HEK293 (cell line): ENCODE measurements around the gene PRRC2B.
A peak's percentile ranks its signal among the peaks of the same experiment; 100 is the strongest.

Experiments
- CTCF ChIA-PET: fragments of 350-600 bp; formaldehyde crosslinking; extraction: SDS; loops from one replicate; lab custom pipeline; 2021; ENCODE audit warnings: antibody characterized with exemption; lab: Yijun Ruan, JAX
- POLR2A ChIA-PET: fragments of 300-600 bp; formaldehyde crosslinking; extraction: SDS; loops from one replicate; lab custom pipeline; 2020; ENCODE audit warnings: antibody characterized with exemption, inconsistent platforms; lab: Yijun Ruan, JAX
- H3K27ac ChIP-seq: fragments of 200-500 bp; sonication (Bioruptor generic); 2 replicates; pipeline ENCODE4 v1.5.1; 2014; ENCODE audit warnings: low read depth, low read length, control low read depth, inconsistent platforms; ENCODE audit errors: extremely low read depth
- H3K36me3 ChIP-seq, 2 experiments: fragments of 200-500 bp in 1 of 2; sonication (Bioruptor generic) in 1 of 2; 1 replicate in 1 of 2; 2 replicates in 1 of 2; pipeline ENCODE4 v1.5.1; 2014 to 2017; ENCODE audit warnings: inconsistent platforms in 2 of 2, low read length in 2 of 2; ENCODE audit not compliant: control insufficient read depth in 2 of 2, insufficient read depth in 1 of 2
- H3K4me1 ChIP-seq: fragments of 200-500 bp; sonication (Bioruptor generic); 2 replicates; pipeline ENCODE4 v1.5.1; 2014; ENCODE audit warnings: mild to moderate bottlenecking, low read length, inconsistent platforms; ENCODE audit not compliant: control insufficient read depth, insufficient read depth
- H3K4me3 ChIP-seq: 2 replicates; pipeline ENCODE4 v1.5.1; 2011; ENCODE audit warnings: low read depth, mild to moderate bottlenecking, control low read depth, low read length, moderate library complexity
- H3K9me3 ChIP-seq: fragments of 200-500 bp; sonication (Bioruptor generic); 2 replicates; pipeline ENCODE4 v1.5.1; 2014; ENCODE audit warnings: low read depth, low read length, inconsistent platforms; ENCODE audit not compliant: control insufficient read depth, insufficient read depth
- KLF1 ChIP-seq: fragments of 450-650 bp; formaldehyde crosslinking; IDR thresholded peaks from 2 replicates; pipeline ENCODE4 v1.5.1; 2016; ENCODE audit warnings: missing biosample characterization, missing genetic modification characterization
- KLF16 ChIP-seq: fragments of 450-650 bp; formaldehyde crosslinking; IDR thresholded peaks from 2 replicates; pipeline ENCODE4 v1.5.1; 2017; ENCODE audit warnings: missing biosample characterization, missing genetic modification characterization
- RBAK ChIP-seq: fragments of 450-650 bp; formaldehyde crosslinking; IDR thresholded peaks from 2 replicates; pipeline ENCODE4 v1.5.1; 2016; ENCODE audit warnings: missing biosample characterization, missing genetic modification characterization
- SCRT1 ChIP-seq: fragments of 450-650 bp; formaldehyde crosslinking; IDR thresholded peaks from 2 replicates; pipeline ENCODE4 v1.5.1; 2016; ENCODE audit warnings: missing biosample characterization, missing genetic modification characterization, borderline replicate concordance
- SCRT2 ChIP-seq: fragments of 450-650 bp; formaldehyde crosslinking; IDR thresholded peaks from 2 replicates; pipeline ENCODE4 v1.5.1; 2016; ENCODE audit warnings: missing biosample characterization, missing genetic modification characterization
- ZBTB20 ChIP-seq: fragments of 450-650 bp; formaldehyde crosslinking; IDR thresholded peaks from 2 replicates; pipeline ENCODE4 v1.5.1; 2016; ENCODE audit warnings: missing biosample characterization, missing genetic modification characterization
- ZNF175 ChIP-seq: fragments of 450-650 bp; formaldehyde crosslinking; IDR thresholded peaks from 2 replicates; pipeline ENCODE4 v1.5.1; 2016; ENCODE audit warnings: missing biosample characterization, missing genetic modification characterization
- ZNF423 ChIP-seq: fragments of 450-650 bp; formaldehyde crosslinking; IDR thresholded peaks from 2 replicates; pipeline ENCODE4 v1.5.1; 2016; ENCODE audit warnings: missing biosample characterization, missing genetic modification characterization
- ZNF785 ChIP-seq: fragments of 450-650 bp; formaldehyde crosslinking; IDR thresholded peaks from 2 replicates; pipeline ENCODE4 v1.5.1; 2016; ENCODE audit warnings: missing biosample characterization, missing genetic modification characterization
- ZNF791 ChIP-seq: fragments of 450-650 bp; formaldehyde crosslinking; IDR thresholded peaks from 2 replicates; pipeline ENCODE4 v1.5.1; 2016; ENCODE audit warnings: missing biosample characterization, missing genetic modification characterization
- ZNF792 ChIP-seq: fragments of 450-650 bp; formaldehyde crosslinking; IDR thresholded peaks from 2 replicates; pipeline ENCODE4 v1.5.1; 2016; ENCODE audit warnings: missing biosample characterization, missing genetic modification characterization
- TF ChIP-seq, protein P1 (sequence below): fragments of 450-650 bp; formaldehyde crosslinking; IDR thresholded peaks from 2 replicates; pipeline ENCODE4 v1.5.1; 2016; ENCODE audit warnings: missing biosample characterization, missing genetic modification characterization, borderline replicate concordance
- TF ChIP-seq, protein P2 (sequence below): fragments of 450-650 bp; formaldehyde crosslinking; IDR thresholded peaks from 2 replicates; pipeline ENCODE4 v1.5.0; 2017; ENCODE audit warnings: missing biosample characterization, missing genetic modification characterization, borderline replicate concordance
- TF ChIP-seq, protein P3 (sequence below): fragments of 450-650 bp; formaldehyde crosslinking; IDR thresholded peaks from 2 replicates; pipeline ENCODE4 v1.5.1; 2016; ENCODE audit warnings: missing biosample characterization, missing genetic modification characterization
- TF ChIP-seq, protein P4 (sequence below): fragments of 450-650 bp; formaldehyde crosslinking; optimal IDR thresholded peaks from 2 replicates; pipeline ENCODE3; 2016; ENCODE audit warnings: missing biosample characterization, mild to moderate bottlenecking, missing genetic modification characterization
- TF ChIP-seq, protein P5 (sequence below): IDR thresholded peaks from 2 replicates; pipeline ENCODE4 v1.6.1; 2011; ENCODE audit warnings: mild to moderate bottlenecking, low read depth, low read length, borderline replicate concordance
- TF ChIP-seq, protein P6 (sequence below): fragments of 450-650 bp; formaldehyde crosslinking; IDR thresholded peaks from 2 replicates; pipeline ENCODE4; 2016; ENCODE audit warnings: missing biosample characterization, missing genetic modification characterization
- TF ChIP-seq, protein P7 (sequence below): fragments of 450-650 bp; formaldehyde crosslinking; IDR thresholded peaks from 2 replicates; pipeline ENCODE4 v1.5.1; 2016; ENCODE audit warnings: missing biosample characterization, missing genetic modification characterization

PRRC2B gene

DNA sequence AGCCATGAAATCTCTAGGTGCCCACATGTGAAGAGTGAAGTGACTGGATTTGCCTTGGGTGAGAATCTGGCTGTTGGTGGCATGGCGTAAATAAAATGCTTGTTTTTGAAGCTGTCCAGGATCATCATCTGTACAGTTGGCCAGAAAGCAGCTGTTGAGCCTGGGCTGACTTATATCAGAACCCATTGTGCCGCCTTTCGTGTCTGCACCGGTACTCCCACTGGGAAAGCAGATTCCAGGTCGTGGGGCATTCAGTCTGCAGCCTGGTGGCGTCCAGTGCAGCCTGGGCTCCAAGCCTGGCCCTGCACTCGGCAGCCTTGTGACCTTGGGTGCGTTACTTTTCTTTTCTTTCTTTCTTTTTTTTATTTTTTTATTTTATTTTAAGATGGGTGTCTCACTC lies 27.8 kb downstream of the PRRC2B start:
- Histone ChIP-seq H3K4me3 (no peak overlapping the region), H3K27ac (no peak overlapping the region), H3K9me3 (no peaks in the 10 kb centered on the region), H3K36me3 (peaks cover 0 to 27% of the 10 kb centered on the region in 2 experiments; a peak in 2 of 3 replicates), H3K4me1 (peaks cover 35% of the 10 kb centered on the region)
- CTCF ChIA-PET = interaction anchor here (1.1 to 1.4 kb wide), 3 partner anchors 10 to 334 kb away, joined by 3 to 4 read pairs (median 4); no protein-coding TSS in a partner anchor
- POLR2A ChIA-PET = interaction anchor here (1.4 kb wide), 1 partner anchor 16 kb away, joined by 5 read pairs; no protein-coding TSS in a partner anchor
- TF ChIP-seq ZBTB20 = 0 out of 2 replicates have a peak, but pooled peaks have one; percentile 20
- TF ChIP-seq, protein P1, sequence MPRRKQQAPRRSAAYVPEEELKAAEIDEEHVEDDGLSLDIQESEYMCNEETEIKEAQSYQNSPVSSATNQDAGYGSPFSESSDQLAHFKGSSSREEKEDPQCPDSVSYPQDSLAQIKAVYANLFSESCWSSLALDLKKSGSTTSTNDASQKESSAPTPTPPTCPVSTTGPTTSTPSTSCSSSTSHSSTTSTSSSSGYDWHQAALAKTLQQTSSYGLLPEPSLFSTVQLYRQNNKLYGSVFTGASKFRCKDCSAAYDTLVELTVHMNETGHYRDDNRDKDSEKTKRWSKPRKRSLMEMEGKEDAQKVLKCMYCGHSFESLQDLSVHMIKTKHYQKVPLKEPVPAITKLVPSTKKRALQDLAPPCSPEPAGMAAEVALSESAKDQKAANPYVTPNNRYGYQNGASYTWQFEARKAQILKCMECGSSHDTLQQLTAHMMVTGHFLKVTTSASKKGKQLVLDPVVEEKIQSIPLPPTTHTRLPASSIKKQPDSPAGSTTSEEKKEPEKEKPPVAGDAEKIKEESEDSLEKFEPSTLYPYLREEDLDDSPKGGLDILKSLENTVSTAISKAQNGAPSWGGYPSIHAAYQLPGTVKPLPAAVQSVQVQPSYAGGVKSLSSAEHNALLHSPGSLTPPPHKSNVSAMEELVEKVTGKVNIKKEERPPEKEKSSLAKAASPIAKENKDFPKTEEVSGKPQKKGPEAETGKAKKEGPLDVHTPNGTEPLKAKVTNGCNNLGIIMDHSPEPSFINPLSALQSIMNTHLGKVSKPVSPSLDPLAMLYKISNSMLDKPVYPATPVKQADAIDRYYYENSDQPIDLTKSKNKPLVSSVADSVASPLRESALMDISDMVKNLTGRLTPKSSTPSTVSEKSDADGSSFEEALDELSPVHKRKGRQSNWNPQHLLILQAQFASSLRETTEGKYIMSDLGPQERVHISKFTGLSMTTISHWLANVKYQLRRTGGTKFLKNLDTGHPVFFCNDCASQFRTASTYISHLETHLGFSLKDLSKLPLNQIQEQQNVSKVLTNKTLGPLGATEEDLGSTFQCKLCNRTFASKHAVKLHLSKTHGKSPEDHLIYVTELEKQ (tag by site-specific recombination) = no peak
- TF ChIP-seq, all 188 proteins: peak for 1

DNA sequence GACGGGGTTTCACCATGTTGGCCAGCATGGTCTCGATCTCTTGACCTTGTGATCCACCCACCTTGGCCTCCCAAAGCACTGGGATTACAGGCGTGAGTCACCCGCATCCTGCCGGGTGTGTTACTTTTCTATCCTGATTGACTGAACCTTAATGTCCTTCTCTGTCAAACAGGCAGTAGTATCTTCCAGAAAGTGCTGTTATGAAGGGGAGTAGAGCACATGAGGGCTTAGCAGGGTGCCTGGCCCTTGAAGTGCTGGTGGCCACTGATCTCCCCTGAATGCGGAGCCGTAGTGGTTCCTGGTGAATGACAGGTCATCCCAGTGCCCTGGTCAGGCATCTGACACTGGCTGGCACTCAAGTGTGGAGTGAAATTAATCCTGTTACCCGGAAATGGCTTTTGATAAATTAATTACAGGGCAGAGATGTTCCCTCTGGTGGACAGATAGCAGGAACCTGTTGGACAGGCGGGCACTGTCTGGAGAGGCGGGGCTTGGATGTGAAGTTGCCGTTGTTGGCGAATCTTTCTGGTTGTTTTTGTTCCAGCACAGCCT lies 28.4 kb downstream of the PRRC2B start:
- Histone ChIP-seq H3K4me3 (no peak overlapping the region), H3K27ac (no peak overlapping the region), H3K9me3 (no peaks in the 10 kb centered on the region), H3K36me3 (peaks cover 0 to 27% of the 10 kb centered on the region in 2 experiments; a peak in 2 of 3 replicates), H3K4me1 (peaks cover 30% of the 10 kb centered on the region)
- ChIA-PET CTCF (interaction anchor here (0.6 to 1.5 kb wide), 8 partner anchors 11 to 1697 kb away, joined by 3 to 5 read pairs (median 4); no protein-coding TSS in a partner anchor), POLR2A (interaction anchor here (1.2 kb wide), 1 partner anchor 10 kb away, joined by 5 read pairs; no protein-coding TSS in a partner anchor)
- TF ChIP-seq, protein P2, sequence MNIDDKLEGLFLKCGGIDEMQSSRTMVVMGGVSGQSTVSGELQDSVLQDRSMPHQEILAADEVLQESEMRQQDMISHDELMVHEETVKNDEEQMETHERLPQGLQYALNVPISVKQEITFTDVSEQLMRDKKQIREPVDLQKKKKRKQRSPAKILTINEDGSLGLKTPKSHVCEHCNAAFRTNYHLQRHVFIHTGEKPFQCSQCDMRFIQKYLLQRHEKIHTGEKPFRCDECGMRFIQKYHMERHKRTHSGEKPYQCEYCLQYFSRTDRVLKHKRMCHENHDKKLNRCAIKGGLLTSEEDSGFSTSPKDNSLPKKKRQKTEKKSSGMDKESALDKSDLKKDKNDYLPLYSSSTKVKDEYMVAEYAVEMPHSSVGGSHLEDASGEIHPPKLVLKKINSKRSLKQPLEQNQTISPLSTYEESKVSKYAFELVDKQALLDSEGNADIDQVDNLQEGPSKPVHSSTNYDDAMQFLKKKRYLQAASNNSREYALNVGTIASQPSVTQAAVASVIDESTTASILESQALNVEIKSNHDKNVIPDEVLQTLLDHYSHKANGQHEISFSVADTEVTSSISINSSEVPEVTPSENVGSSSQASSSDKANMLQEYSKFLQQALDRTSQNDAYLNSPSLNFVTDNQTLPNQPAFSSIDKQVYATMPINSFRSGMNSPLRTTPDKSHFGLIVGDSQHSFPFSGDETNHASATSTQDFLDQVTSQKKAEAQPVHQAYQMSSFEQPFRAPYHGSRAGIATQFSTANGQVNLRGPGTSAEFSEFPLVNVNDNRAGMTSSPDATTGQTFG (tag by site-specific recombination) = no peak
- TF ChIP-seq KLF1 (tag by site-specific recombination) = peak; percentile 19; the same call in 1 of the 2 replicates
- TF ChIP-seq ZNF792 (tag by site-specific recombination) = no peak
- TF ChIP-seq, protein P3, sequence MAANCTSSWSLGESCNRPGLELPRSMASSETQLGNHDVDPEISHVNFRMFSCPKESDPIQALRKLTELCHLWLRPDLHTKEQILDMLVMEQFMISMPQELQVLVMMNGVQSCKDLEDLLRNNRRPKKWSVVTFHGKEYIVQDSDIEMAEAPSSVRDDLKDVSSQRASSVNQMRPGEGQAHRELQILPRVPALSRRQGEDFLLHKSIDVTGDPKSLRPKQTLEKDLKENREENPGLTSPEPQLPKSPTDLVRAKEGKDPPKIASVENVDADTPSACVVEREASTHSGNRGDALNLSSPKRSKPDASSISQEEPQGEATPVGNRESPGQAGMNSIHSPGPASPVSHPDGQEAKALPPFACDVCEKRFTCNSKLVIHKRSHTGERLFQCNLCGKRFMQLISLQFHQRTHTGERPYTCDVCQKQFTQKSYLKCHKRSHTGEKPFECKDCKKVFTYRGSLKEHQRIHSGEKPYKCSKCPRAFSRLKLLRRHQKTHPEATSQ (tag by site-specific recombination) = no peak
- TF ChIP-seq, protein P4, sequence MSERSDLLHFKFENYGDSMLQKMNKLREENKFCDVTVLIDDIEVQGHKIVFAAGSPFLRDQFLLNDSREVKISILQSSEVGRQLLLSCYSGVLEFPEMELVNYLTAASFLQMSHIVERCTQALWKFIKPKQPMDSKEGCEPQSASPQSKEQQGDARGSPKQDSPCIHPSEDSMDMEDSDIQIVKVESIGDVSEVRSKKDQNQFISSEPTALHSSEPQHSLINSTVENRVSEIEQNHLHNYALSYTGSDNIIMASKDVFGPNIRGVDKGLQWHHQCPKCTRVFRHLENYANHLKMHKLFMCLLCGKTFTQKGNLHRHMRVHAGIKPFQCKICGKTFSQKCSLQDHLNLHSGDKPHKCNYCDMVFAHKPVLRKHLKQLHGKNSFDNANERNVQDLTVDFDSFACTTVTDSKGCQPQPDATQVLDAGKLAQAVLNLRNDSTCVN = no peak
- TF ChIP-seq, protein P5, sequence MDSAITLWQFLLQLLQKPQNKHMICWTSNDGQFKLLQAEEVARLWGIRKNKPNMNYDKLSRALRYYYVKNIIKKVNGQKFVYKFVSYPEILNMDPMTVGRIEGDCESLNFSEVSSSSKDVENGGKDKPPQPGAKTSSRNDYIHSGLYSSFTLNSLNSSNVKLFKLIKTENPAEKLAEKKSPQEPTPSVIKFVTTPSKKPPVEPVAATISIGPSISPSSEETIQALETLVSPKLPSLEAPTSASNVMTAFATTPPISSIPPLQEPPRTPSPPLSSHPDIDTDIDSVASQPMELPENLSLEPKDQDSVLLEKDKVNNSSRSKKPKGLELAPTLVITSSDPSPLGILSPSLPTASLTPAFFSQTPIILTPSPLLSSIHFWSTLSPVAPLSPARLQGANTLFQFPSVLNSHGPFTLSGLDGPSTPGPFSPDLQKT = no peak
- TF ChIP-seq, protein P6, sequence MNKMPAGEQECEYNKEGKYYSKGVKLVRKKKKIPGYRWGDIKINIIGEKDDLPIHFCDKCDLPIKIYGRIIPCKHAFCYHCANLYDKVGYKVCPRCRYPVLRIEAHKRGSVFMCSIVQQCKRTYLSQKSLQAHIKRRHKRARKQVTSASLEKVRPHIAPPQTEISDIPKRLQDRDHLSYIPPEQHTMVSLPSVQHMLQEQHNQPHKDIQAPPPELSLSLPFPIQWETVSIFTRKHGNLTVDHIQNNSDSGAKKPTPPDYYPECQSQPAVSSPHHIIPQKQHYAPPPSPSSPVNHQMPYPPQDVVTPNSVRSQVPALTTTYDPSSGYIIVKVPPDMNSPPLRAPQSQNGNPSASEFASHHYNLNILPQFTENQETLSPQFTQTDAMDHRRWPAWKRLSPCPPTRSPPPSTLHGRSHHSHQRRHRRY (tag by site-specific recombination) = no peak
- no peak for TF ChIP-seq ZNF791
- TF ChIP-seq RBAK (tag by site-specific recombination) = no peak
- TF ChIP-seq, protein P7, sequence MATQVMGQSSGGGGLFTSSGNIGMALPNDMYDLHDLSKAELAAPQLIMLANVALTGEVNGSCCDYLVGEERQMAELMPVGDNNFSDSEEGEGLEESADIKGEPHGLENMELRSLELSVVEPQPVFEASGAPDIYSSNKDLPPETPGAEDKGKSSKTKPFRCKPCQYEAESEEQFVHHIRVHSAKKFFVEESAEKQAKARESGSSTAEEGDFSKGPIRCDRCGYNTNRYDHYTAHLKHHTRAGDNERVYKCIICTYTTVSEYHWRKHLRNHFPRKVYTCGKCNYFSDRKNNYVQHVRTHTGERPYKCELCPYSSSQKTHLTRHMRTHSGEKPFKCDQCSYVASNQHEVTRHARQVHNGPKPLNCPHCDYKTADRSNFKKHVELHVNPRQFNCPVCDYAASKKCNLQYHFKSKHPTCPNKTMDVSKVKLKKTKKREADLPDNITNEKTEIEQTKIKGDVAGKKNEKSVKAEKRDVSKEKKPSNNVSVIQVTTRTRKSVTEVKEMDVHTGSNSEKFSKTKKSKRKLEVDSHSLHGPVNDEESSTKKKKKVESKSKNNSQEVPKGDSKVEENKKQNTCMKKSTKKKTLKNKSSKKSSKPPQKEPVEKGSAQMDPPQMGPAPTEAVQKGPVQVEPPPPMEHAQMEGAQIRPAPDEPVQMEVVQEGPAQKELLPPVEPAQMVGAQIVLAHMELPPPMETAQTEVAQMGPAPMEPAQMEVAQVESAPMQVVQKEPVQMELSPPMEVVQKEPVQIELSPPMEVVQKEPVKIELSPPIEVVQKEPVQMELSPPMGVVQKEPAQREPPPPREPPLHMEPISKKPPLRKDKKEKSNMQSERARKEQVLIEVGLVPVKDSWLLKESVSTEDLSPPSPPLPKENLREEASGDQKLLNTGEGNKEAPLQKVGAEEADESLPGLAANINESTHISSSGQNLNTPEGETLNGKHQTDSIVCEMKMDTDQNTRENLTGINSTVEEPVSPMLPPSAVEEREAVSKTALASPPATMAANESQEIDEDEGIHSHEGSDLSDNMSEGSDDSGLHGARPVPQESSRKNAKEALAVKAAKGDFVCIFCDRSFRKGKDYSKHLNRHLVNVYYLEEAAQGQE = no peak
- no peak for TF ChIP-seq ZNF175
- peak; percentile 81; the same call in 1 of the 2 replicates for TF ChIP-seq SCRT1
- peak; percentile 87 for TF ChIP-seq SCRT2
- TF ChIP-seq ZNF423 (tag by site-specific recombination) = no peak
- TF ChIP-seq KLF16 (tag by site-specific recombination) = no peak
- TF ChIP-seq ZNF785 = no peak
